ENCODE data around the gene RPS6KC1. TPM values are rescaled to one million over a fixed set of nuclear protein-coding genes. Genes with fewer than 3 reads are reported as not detected.

RPS6KC1 gene
- total RNA-seq, 1 experiment from 2014 or later, result 16.9 TPM

DNA sequence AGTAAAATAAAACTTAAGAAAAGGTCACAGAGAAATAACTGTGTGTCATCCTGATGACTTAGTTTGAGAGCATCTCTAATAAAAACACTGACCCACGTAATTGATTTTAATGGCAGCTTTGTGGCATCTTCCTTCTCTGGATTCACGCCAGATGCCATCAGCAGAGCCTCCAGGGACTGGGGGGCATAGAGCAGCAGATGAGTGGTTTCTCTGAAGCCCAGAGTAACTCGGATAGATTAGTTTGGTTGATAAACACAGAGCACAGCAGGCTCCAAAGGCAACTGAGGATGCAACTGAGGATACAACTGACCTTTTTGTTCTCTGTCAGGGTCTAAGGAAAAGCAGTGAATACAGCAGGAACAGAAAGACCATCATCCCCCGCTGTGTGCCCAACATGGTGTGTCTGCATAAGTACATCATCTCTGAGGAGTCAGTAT is 180.8 kb downstream of the RPS6KC1 start:
- Histone ChIP-seq H3K9ac (ENCODE audit: extremely low read depth, insufficient read length, low read length) (no peak overlapping the region), H4K20me1 (ENCODE audit: control insufficient read depth, insufficient read depth, insufficient read length) (no peaks in the 10 kb centered on the region), H2AK5ac (ENCODE audit: insufficient read length, low read length) (no peak overlapping the region), H2BK5ac (ENCODE audit: insufficient read length, low read length) (no peak overlapping the region), H3K56ac (ENCODE audit: insufficient read length, low read depth, low read length) (no peak overlapping the region), H2AFZ (ENCODE audit: low read length) (no peak overlapping the region), H3T11ph (ENCODE audit: low read length) (no peak overlapping the region), H3K18ac (ENCODE audit: insufficient read length, low read depth, low read length) (no peak overlapping the region), H3K4ac (ENCODE audit: low read depth, low read length) (no peak overlapping the region), H4K8ac (replicated peaks; ENCODE audit: insufficient read length, low read depth, low read length) (no peak overlapping the region), H2BK120ac (ENCODE audit: low read depth, low read length, poor library complexity, severe bottlenecking) (no peak overlapping the region), H2BK12ac (ENCODE audit: insufficient read length, low read depth, low read length) (no peak overlapping the region), H3K4me2 (ENCODE audit: insufficient read depth, insufficient read length, low read length) (no peak overlapping the region), H2BK15ac (ENCODE audit: low read depth, low read length) (no peak overlapping the region), H3K4me1 (ENCODE audit: insufficient read depth, low read length) (peaks cover 5% of the 10 kb centered on the region; the same call in 1 of the 2 replicates), H3K9me3 (ENCODE audit: control insufficient read depth, low read depth, low read length) (no peaks in the 10 kb centered on the region), H3K79me2 (ENCODE audit: insufficient read depth, low read length) (no peaks in the 10 kb centered on the region), H4K91ac (ENCODE audit: insufficient read length, low read depth, low read length) (no peak overlapping the region), H4K5ac (ENCODE audit: insufficient read length, low read depth, low read length) (no peak overlapping the region), H3K79me1 (ENCODE audit: insufficient read depth, low read depth, low read length, poor library complexity, severe bottlenecking) (no peaks in the 10 kb centered on the region), H2BK20ac (ENCODE audit: low read depth, low read length, poor library complexity, severe bottlenecking) (no peak overlapping the region), H3K27me3 (ENCODE audit: insufficient read depth, low read length) (no peaks in the 10 kb centered on the region), H3K14ac (ENCODE audit: insufficient read depth, low read length) (no peak overlapping the region), H3K27ac (ENCODE audit: insufficient read length, low read depth, low read length) (no peak overlapping the region), H3K23me2 (ENCODE audit: insufficient read length, low read depth, low read length, poor library complexity, severe bottlenecking) (no peaks in the 10 kb centered on the region), H3K23ac (ENCODE audit: insufficient read length, low read depth, low read length) (no peak overlapping the region)
- peak; percentile 69 for DNase-seq
- peaks cover 14 to 23% of the 10 kb centered on the region in 2 experiments for H3K4me1 Mint-ChIP-seq
- H3K9me3 Mint-ChIP-seq, result no peaks in the 10 kb centered on the region
- TF ChIP-seq, protein P1, sequence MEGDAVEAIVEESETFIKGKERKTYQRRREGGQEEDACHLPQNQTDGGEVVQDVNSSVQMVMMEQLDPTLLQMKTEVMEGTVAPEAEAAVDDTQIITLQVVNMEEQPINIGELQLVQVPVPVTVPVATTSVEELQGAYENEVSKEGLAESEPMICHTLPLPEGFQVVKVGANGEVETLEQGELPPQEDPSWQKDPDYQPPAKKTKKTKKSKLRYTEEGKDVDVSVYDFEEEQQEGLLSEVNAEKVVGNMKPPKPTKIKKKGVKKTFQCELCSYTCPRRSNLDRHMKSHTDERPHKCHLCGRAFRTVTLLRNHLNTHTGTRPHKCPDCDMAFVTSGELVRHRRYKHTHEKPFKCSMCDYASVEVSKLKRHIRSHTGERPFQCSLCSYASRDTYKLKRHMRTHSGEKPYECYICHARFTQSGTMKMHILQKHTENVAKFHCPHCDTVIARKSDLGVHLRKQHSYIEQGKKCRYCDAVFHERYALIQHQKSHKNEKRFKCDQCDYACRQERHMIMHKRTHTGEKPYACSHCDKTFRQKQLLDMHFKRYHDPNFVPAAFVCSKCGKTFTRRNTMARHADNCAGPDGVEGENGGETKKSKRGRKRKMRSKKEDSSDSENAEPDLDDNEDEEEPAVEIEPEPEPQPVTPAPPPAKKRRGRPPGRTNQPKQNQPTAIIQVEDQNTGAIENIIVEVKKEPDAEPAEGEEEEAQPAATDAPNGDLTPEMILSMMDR (conservative IDR thresholded peaks at IDR 0.05), result no peak
- no peaks in the 10 kb centered on the region; a peak in 2 of 7 replicates for H3K36me3 Mint-ChIP-seq (ENCODE audit: insufficient read depth in 1 of 3, low read depth in 3 of 3)
- H3K27ac Mint-ChIP-seq, result no peak overlapping the region
- peaks cover 31% of the 10 kb centered on the region for H3K27me3 Mint-ChIP-seq (ENCODE audit: low read depth)
- no CpG with 5 or more reads among the region's 4 CpGs for WGBS (ENCODE audit: extremely low coverage, insufficient read length, low lambda C conversion rate)
- H3K4me3 Mint-ChIP-seq, result no peak overlapping the region

All from H9 (cell line).